GM21381 (cell line): ENCODE results near the gene KLK6.

ENCODE experiments used
- ATAC-seq: cut with Tn5 transposase; IDR thresholded peaks from one replicate; pipeline ENCODE4 v1.9.1; 2021; ENCODE audit warnings: mild to moderate bottlenecking, moderate library complexity; ENCODE audit not compliant: unreplicated experiment

Gene KLK6

DNA sequence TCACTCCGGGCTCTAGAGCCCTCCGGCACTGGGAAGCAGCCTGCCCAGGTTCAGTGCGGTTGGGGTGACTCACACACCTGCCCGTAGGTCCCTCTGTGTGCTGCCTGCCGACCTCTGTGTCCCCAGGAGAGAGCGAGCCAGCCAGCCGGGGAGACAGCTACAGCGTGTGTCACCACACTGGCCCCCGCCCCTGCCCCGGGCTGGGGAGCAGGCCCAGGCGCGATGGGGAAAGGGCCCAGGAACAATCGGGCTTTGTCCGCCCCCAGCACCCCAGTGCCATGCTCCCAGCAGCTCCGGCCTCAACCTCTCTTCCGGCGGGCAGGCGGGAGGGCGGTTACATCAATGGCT, at the start of gene KLK6:
TSS of gene KLK6 (minus strand) at position 179 of the 348 bp plus-strand sequence. CDS start 1,487 bp downstream, outside the sequence.
- ATAC-seq = no peak

DNA sequence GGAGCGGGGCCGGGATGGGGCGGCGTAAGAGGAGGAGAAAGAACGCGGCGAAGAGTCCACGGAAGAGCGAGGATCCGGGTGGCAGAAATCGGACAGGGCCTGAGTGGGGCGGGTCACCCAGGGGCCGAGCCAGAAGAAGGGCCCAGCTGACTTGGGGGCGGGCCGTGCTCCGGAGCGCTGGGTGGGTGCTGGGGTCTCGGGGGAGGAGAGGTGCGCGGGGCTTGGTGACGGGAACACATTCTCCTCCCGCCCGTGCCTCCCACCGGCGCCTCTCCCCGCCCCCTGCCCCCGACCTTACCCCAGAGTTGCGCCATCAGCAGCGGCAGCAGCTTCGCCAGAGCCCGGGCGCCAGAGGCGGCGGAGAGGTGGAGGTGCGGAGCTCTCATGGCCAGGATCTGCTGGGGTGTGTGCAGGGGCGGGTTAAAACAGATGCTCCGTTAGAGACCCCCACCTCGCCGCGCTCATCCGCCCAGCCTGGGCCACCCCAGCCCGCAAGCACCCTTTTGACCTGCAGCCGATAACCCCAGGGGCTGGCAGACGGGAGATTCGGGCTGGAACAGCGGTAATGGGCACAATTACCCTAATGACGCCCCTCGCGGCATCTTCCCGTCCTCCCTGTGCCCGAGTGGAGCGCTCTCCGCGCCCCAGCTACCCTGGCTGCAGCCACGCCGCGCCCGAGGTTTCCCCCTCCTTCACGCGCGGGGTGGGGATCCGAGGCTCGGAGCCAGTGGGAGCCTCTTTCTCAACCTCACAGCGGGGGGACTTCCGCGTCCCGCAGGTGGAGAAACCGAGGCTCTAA, 49.6 kb upstream of the KLK6 start:
- ATAC-seq = no peak

DNA sequence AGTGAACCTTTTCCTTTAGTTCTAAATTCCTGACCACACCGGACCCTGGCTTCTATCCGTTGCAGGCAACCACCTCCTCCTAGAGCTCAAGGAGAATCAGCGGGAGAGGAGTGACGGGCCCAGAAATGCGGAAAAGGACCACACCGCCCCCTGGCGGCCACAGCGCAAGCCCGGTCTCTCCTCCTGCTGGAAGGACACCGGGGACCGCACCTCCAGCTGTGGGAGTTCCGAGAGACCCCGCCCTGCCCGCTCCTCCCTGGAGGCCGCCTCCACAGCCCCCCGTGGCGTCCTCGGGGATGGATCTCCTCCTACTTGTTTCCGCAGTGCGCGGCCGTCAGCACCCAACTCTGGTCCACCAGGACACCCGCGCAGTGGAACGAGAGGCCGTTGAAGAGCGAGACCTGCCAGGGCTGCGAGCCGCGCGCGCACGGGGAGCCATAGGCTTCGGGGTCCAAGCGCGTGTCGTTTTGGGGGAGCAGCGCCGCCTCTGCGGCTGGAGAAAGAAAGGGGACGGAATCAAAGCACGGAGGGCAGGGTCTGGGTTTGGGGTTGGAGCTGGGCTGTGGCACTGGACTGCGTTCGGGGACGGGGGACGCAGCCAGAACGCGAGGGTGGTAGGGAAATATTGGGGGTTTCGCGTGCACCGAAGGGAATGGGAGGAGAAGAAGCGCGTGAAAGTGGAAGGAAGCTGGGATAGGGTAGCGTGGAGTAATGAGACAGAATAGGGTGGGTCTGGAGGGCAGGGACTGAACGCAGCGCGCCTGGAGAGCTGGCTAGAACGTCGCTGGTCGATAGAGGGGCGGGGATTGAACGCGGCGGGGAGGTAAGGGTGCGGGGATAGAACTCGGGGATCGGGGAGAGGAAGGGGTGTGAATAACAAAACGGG, 47.6 kb upstream of the KLK6 start:
- no peak for ATAC-seq

DNA sequence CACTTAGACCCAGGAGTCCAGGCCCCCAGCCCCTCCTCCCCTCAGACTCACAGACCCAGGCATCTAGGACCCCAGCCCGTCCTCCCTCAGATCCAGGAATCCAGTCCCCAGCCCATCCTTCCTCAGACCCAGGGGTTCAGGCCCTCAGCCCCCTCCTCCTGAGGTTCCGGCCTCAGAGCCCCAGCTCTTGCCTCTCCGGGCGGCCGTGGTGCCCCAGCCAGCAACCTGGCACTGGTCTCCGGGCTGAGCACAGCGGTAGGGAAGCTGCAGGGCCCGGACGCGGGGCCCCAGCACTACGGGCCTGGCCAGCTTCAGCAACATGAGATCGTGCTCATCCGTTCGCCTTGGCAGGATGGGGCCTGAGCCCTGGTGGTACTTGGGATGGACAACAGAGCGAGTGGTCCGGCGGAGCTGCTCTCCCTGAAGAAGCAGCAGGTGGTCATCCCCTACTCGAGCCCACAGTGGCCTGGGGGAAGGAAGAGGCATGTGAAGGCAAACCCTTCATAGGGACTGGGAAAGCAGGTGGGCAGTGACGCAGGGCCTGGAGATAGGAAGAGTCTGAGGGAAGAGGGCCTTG, 46.4 kb upstream of the KLK6 start:
- no peak for ATAC-seq

DNA sequence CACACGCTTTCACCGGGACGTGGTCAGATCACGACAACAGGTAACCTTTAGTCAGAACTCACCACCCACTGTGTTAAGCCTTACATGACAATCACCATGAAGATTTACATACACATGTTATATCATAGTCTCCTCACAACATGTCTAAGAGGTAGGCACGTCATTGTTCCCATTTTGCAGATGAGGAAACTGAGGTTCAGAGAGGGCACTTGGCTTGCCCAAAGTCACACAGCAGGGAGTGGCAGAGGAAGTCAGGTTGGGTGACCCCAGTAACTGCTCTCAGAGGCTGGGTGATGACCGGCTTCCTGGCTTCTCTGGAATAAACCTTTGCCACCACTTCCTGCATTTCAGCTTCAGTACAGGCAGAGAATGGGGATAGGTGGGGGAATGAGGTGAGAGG, 44.9 kb upstream of the KLK6 start:
- ATAC-seq = no peak

DNA sequence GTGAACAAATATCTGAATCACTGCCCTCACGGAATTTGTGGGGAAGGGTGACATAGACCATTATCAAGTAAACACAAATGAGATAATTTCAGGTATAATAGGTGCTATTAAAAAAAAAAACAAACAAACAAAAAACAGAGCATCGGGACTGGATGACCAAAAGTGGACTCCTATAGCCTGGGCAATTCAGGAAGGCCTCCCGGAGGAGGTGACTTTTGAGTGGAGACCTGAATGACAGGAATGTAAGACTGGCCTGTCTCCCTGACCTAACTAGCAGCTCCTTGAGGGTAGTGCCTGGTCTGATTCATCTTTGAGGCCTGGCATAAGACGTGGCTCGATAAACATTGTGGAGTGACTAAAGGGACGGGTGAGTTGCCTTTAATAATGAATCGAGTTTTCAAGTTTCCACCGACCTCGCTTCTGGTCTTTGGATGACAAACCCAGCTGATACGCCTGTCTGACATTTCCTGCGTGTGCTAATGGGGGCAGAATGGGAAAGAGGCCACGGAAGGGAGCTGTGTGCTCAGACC, 43.3 kb upstream of the KLK6 start:
- no peak for ATAC-seq

DNA sequence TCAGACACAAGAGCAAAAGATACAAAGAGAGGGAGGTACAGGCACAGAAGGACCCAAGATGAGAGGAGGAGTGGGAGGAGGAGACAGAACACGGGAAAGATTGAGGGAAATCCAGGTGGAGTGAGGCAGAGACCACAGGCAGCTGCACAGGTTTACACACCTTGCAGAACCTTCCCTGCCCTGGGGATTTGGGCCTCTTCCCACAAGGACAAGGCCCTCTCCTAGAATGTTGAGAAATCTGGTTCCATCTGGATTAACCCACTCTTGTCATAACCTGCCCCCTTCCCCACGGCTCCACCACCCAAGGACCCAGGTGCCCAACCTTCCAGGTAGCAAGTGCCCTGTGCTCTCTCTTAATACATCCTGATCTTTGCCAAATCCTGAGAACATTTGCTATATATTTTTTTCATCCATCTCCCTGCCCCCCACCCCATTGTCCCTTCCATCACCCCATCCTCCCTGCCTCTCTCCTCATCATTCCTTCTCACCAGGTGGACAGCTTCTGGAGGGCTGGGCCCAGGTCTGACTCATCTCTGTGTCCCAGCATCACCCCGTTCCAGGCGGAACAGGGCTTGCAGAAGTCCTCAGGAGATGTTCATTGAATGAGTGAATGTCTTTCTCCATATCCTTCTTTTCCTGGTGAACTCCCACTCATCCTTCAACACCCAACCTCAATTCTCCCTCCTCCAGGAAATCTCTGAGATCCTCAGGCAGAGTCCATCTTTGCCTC, 40.8 kb upstream of the KLK6 start:
- no peak for ATAC-seq

DNA sequence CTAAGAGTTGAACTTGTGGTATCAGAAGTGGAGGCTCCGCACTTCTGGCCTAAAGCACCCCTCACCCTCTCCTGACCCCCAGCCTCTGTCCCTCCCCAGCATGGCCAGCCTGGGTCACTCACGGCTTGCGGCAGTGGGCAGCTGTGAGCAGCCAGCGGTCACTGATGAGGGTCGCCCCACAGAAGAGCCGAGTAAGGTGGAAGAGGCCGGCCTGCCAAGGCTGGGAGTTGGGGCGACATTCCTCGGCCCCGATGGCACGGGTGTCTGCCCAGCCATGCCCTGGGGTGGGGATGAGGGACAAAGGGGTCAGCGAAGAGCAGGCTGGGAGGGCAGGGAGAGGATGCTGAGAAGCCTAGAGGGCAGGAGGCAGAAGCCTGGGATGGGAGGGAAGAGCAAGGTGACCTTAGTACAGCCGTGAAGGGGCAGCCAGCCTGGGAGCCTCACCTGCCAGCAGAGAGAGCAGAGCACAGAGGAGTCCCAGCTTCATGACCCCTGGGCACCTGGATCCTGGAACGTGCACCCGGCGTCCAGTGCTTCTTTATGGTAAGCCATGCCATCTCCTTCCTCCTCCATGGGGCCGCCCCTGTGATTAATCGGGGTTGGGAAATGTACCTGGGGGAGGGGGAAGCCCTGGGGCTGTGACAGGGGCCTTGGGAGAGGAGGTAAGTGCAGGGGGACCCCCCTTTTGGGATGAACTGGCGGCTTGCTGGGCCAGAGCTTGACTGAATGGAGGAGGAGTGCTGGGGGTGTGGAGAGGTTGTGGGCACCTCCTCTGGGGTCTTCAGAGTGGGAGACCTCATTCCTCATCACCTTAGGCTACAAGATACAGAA, 39.9 kb upstream of the KLK6 start:
- no peak for ATAC-seq

DNA sequence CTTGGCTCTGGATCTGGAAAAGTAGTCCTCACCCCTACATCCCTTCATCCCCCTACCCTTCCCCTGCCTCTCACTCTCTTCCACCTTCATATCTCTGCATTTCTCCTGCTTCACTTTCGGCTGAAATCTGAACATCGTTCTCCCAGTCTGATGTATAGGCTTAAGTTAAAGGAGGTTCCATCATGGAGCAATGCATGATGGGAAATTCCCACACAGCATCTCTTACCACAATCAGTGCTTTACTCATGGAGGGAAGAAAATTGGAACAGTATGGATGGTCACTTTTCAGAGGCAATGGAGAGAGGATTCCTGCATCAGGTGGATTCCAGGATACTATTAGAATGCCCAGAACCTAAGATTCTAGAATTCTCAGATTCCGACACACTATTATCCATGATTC, 38.1 kb upstream of the KLK6 start:
- no peak for ATAC-seq

DNA sequence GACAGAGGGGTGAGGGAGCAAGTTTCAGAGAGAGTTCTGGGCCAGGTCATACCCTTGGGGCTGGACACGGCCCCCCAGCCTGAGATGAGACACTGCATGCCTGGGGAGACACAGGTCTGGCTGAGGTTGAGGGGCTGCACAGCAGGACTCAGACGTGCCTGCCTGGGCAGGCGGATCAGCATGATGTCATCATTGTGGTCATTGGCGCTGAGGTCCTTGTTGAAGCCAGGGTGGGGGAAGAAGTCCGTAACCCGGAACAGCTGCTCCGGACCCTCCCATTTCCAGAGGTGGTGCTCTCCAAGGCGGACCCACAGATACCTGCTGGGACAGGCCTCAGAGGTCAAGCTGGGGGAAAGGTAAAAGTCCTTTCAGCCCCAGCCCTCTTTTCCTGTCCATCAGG, 37.0 kb upstream of the KLK6 start:
- no peak for ATAC-seq

DNA sequence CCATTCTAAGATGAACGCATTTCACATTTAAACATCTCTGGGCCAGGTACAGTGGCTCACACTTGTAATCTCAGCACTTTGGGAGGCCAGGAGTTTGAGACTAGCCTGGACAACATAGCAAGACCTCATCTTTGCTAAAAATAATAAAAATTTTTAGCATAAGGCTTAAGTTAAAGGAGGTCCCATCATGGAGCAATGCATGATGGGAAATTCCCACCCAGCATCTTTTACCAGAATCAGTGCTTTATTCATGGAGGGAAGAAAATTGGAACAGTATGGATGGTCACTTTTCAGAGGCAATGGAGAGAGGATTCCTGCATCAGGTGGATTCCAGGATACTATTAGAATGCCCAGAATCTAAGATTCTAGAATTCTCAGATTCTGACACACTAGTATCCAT, 35.9 kb upstream of the KLK6 start:
- ATAC-seq = no peak

DNA sequence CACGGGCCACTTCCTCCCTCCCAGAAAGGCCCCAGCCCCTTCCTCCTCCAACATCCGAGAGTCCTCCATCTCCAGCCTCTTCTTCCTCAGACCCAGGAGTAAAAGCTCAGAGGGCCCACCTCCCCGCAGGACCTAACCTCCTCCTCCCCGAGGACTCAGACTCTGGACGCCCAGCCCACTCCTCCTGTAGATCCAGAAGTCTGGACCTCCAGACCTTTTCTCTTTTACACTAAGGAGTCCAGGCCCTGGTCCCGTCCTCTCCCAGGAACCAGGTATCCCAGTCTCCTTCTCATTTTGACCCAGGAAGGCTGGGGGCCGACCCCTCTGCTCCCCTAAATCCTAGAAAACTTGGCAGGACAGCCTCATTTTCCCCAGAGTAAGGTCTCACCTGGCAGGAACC, 33.9 kb upstream of the KLK6 start:
- ATAC-seq = no peak

DNA sequence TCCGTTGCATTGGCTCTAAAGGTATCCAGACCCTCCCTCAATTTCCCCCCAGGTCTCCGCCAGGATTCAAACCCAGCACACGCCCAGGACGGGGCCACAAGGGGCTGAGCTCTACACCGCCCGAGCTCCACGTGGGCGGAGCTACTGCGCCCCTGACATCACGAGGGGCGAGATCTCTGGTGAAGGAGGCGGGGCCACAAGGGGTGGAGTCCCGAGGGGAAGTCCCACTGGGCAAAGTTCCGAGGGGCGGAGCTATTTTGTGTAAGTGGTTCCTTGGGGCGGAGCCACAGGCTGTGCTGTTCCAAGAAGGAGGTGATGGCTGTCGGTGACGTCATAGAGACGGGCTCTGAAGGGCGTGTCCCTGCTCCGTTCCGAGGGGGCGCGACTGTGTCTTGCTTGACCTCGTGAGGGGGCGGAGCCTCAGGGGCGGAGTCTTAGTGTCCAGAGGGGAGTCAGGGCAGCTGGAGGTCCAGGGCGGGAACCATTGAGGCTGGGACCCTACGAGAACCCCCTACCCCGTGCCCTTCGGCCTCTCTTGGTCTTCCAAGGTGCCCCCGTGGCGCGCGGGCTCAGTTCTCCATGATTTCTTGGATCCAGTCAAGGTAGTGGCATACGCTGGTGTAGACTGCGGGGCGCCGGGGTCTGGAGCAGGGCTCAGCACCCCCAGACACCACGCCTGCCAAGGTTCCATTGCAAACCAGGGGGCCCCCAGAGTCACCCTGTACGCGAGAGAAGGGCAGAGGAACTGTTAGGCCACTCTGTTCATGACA, 33.3 kb upstream of the KLK6 start:
- no peak for ATAC-seq

DNA sequence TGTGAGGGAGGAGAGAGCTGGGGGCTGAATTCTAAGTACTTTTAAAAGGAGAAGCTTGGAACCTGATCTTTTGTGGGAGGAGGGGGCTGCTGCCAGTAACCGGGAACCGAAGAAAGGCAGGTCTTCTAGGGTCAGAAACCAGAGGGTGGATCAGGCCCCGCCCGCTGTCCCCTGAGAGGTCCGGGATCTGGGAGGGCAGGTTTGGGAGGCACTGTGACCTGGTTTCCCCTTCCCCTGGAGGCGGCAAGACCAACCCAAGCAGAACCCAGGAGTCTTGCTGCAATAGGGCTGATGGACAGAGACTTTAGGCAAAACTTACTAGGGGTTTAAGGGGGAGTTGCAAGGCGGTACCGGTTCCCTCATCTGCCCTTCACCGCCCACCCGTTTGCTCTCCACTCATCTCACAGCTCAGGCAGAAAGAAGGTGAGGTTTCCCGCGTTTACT, 32.7 kb upstream of the KLK6 start:
- ATAC-seq = no peak

DNA sequence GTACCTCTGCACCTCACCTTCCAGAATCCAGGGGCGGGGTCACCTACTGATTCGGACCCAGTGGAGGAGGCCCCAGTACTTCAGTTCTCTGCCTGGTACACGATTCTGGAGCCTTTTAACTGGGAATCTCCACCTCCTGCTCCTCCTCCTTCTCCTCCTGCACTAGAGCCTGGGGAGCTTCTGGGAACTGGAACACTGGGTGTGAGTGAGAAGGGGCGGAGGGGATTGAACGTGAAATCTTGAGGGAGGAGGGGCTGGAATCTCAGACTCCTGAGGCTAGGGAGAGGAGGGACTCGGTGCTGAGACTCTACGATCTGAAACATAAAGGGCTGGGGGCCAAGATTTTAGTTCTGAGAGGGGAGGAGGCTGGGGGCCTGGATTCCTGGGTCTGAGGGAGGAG, 32.1 kb upstream of the KLK6 start, which contains the start of gene KLK8:
TSS of gene KLK8 (minus strand) at position 90 of the 400 bp plus-strand sequence. CDS start 437 bp downstream, outside the sequence.
- ATAC-seq = no peak

DNA sequence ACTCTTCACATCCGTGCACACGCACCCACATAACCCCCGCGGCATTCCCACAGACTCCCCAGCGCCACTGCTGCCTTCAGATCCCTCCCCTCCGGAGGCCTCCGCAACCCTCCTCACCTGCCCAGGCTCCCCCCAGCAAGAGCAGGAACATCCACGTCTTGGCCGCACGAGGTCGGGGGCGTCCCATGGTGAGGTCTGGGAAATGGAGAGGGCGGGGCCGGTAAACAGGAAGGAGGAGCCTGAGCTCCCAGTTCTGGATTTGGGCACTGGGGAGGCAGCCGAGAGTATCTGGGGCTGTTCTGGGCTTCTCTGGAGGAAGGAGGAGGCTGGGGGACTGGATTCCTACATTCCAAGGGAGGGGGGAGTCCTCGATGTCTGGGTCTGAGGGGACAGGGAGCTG, 31.6 kb upstream of the KLK6 start:
- ATAC-seq = no peak

DNA sequence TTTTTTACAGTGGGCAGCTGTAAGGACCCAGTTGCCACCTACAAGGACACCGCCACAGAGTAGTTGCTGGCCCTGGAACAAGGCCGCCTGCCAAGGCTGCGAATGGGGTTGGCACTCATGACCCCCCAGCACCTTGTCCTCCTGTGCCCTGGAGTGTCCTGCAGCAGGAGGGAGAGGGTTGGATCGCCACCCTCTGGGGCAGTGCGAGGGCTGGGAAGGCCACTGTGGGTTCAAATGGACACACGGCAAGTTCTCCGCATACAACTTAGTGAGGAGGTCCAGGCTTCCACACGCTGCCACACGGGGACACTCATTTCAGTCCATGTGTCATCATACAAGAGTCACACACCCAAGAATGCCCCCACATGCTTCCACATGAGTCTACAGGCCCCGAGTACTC, 31.0 kb upstream of the KLK6 start:
- no peak for ATAC-seq

DNA sequence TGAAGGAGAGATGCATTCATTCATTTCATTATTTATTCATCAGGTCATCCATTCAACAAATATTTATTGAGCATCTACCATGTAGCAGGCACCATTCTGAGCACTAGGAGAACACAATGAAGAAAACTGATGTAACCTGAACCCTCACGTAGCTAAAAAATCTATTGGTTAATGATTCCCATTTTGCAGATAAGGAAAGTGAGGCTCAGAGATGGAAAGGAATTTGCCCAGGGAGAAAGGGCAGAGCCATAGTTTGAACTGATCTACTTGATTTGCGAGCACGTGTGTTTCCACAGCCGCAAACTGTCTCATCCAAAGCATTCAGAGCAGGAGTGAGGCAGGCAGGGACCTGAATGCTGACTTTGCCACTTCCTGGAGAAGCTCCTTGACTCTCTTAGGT, 29.3 kb upstream of the KLK6 start:
- no peak for ATAC-seq

DNA sequence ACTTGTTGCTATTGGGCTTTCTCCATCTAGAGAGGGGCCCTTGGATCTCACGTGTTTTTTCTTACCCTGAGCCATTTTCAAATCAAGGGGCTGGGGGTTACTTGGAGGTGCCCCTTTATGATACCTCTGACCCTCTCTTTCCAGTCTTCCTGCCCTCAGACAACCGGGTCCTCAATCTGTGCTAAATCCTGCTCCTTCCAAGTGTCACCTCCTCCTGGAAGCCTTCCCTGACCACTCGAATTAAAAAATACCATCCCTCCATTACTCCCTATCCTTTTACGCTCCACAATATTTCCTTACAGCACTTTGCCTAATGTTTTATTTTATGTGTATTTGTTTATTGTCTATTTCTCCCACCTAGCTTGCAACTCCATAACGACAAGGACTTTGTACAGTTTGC, 28.7 kb upstream of the KLK6 start:
- no peak for ATAC-seq
